MM.1S (cell line): ENCODE data around the gene ALPK3.

Experiments
- DNase-seq: peaks from one replicate; pipeline ENCODE4 v3.0.0-alpha.2; 2015
- H2AFZ ChIP-seq: fragments of 300-600 bp; sonication (generic); 2 replicates; pipeline ENCODE4 v1.6.0; 2016; ENCODE audit warnings: antibody characterized with exemption, low read length
- H3F3A ChIP-seq: fragments of 300-600 bp; sonication (generic); 2 replicates; pipeline ENCODE4 v1.6.1; 2016; ENCODE audit warnings: mild to moderate bottlenecking, antibody characterized with exemption, low read length, moderate library complexity, mixed read lengths; ENCODE audit not compliant: insufficient read depth
- H3K27ac ChIP-seq: fragments of 300-600 bp; sonication (generic); 2 replicates; pipeline ENCODE4 v1.5.1; 2016; ENCODE audit warnings: mild to moderate bottlenecking, low read length
- H3K27me3 ChIP-seq: fragments of 300-600 bp; sonication (generic); replicated peaks from 2 replicates; pipeline ENCODE4 v1.6.0; 2016; ENCODE audit warnings: low read length; ENCODE audit not compliant: insufficient read depth
- H3K36me3 ChIP-seq: fragments of 300-600 bp; sonication (generic); replicated peaks from 2 replicates; pipeline ENCODE4 v1.6.1; 2016; ENCODE audit warnings: mild to moderate bottlenecking, low read length, mixed read lengths; ENCODE audit not compliant: insufficient read depth
- H3K4me1 ChIP-seq: fragments of 300-600 bp; sonication (generic); 2 replicates; pipeline ENCODE4 v1.6.1; 2016; ENCODE audit warnings: low read length, mixed read lengths
- H3K4me2 ChIP-seq: fragments of 300-600 bp; sonication (generic); 2 replicates; pipeline ENCODE4 v1.6.0; 2016; ENCODE audit warnings: low read depth, low read length
- H3K4me3 ChIP-seq: fragments of 300-600 bp; sonication (generic); 2 replicates; pipeline ENCODE4 v1.5.1; 2016; ENCODE audit warnings: low read length, mixed read lengths
- H3K79me2 ChIP-seq: fragments of 300-600 bp; sonication (generic); 2 replicates; pipeline ENCODE4 v1.6.1; 2016; ENCODE audit warnings: mixed run types, low read length, mixed read lengths
- H3K9ac ChIP-seq: fragments of 300-600 bp; sonication (generic); 2 replicates; pipeline ENCODE4 v1.6.1; 2016; ENCODE audit warnings: low read length, mixed read lengths
- H3K9me2 ChIP-seq: fragments of 300-600 bp; sonication (generic); replicated peaks from 2 replicates; pipeline ENCODE4 v1.6.1; 2016; ENCODE audit warnings: mild to moderate bottlenecking, low read length, mixed read lengths; ENCODE audit not compliant: insufficient read depth
- H3K9me3 ChIP-seq: fragments of 300-600 bp; sonication (generic); replicated peaks from 2 replicates; pipeline ENCODE4 v1.6.1; 2016; ENCODE audit warnings: mild to moderate bottlenecking, low read length, mixed read lengths; ENCODE audit not compliant: insufficient read depth
- H4K20me1 ChIP-seq: fragments of 300-600 bp; sonication (generic); 2 replicates; pipeline ENCODE4 v1.6.1; 2016; ENCODE audit warnings: mild to moderate bottlenecking, low read length, moderate library complexity, mixed read lengths; ENCODE audit not compliant: insufficient read depth
- CTCF ChIP-seq: fragments of 300-600 bp; sonication (generic); IDR thresholded peaks from 2 replicates; pipeline ENCODE4 v1.5.1; 2016; ENCODE audit warnings: antibody characterized with exemption, low read length, mixed read lengths
- EZH2 ChIP-seq: fragments of 300-600 bp; sonication (generic); optimal IDR thresholded peaks from 2 replicates; pipeline ENCODE3; 2017; ENCODE audit warnings: low read depth, mild to moderate bottlenecking, antibody characterized with exemption, low read length, mixed read lengths
- EZH2phosphoT487 ChIP-seq: fragments of 300-600 bp; sonication (generic); IDR thresholded peaks from 2 replicates; pipeline ENCODE4 v1.6.1; 2018; ENCODE audit warnings: antibody characterized with exemption, low read length

The ALPK3 gene

DNA sequence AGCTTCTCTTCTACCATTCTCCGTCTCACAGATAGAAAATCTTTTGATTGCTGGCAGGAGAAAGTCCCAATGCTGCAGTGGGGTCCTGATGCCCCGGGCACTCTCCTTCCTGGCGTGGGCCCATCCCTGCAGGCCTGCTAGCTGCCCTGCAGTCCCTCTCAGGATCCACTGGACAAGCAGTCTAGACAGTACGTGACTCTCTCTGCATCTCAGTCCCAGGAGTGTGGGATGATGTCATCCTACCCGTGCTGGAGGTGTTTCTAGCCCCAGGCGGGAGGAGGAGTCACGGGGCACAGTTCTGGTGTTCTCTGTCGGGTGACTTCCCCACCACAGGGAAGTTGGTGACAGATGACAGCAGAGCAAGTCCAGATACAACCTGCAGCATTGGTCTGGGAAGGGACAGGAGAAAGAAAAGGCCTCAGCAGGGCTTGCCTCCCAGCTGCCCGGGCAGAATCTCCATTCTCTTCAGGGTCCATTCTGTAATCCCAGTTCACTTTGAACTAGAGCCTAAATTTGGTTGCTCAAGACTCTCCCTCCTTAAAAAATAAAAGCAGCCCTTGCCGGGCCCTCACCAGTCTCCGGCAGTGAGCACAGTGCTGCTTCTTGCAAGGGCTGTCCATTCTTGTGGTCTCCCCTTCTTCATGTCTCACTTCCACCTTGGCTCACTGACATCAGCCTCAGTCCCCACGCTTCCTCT, 97.9 kb downstream of the ALPK3 start:
- no peaks in the 10 kb centered on the region for H3K9me2 ChIP-seq
- H3F3A ChIP-seq = no peaks in the 10 kb centered on the region
- no peak overlapping the region for H3K27ac ChIP-seq
- peak overlapping the region; percentile 40; the same call in 1 of the 2 replicates for H3K4me2 ChIP-seq
- no peaks in the 10 kb centered on the region for H4K20me1 ChIP-seq
- H3K79me2 ChIP-seq = no peaks in the 10 kb centered on the region
- TF ChIP-seq CTCF (no peak), EZH2 (no peak), EZH2phosphoT487 (no peak)
- H2AFZ ChIP-seq = peak overlapping the region; percentile 42
- peaks cover 20% of the 10 kb centered on the region for H3K4me1 ChIP-seq
- DNase-seq = peak; percentile 87
- no peaks in the 10 kb centered on the region for H3K36me3 ChIP-seq
- H3K9ac ChIP-seq = no peak overlapping the region
- no peaks in the 10 kb centered on the region for H3K27me3 ChIP-seq
- H3K9me3 ChIP-seq = no peaks in the 10 kb centered on the region
- H3K4me3 ChIP-seq = no peak overlapping the region

DNA sequence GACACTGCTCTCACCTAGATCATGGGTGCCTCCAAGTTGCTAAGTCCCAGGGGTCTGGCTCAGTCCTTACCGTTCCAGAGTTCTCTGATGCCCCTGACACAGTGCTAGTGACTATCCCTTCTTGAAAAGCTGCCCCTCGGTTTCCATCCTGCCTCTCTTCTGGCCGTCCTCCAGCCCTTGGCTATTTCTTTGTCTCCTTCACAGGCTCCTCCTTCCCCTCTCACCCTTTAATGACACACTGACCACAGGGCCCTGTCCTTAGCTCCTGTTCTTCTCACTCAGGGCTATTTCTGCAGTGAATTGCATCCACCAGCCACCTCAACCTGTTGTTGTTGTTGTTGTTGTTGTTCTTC, 98.4 kb downstream of the ALPK3 start:
- no peak for TF ChIP-seq EZH2
- TF ChIP-seq CTCF = no peak
- TF ChIP-seq EZH2phosphoT487 = no peak

DNA sequence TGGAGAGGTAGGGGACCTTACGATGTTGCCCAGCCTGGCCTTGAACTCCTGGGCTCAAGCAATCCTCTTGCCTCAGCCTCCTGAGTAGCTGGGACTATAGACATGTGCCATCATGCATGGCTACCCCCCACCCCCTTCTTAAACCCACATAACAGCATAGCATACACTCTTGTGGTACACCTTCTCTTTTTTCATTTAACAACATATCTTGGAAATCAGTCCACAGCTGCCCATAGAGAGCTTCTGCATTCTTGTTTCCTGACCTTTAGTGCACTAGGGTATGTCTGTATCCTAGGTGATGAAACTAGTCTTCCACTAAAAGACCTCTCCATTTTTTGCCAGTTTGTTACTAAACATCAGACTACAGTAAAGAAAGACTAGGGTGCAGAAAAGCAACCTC, 100.3 kb downstream of the ALPK3 start:
- H3K79me2 ChIP-seq = no peaks in the 10 kb centered on the region
- no peaks in the 10 kb centered on the region for H3F3A ChIP-seq
- TF ChIP-seq EZH2 (no peak), EZH2phosphoT487 (no peak), CTCF (no peak)
- H2AFZ ChIP-seq = no peak overlapping the region
- H3K4me3 ChIP-seq = no peak overlapping the region
- no peaks in the 10 kb centered on the region for H3K9me3 ChIP-seq
- H3K9me2 ChIP-seq = no peaks in the 10 kb centered on the region
- no peak overlapping the region for H3K27ac ChIP-seq
- no peak for DNase-seq
- no peaks in the 10 kb centered on the region for H3K27me3 ChIP-seq
- no peak overlapping the region for H3K4me2 ChIP-seq
- no peaks in the 10 kb centered on the region for H4K20me1 ChIP-seq
- H3K36me3 ChIP-seq = no peaks in the 10 kb centered on the region
- no peak overlapping the region for H3K9ac ChIP-seq
- peaks cover 16% of the 10 kb centered on the region for H3K4me1 ChIP-seq

More for the DNA sequence above, 98.4 kb downstream of the ALPK3 start:
- Histone ChIP-seq H3F3A (no peaks in the 10 kb centered on the region), H3K9me2 (no peaks in the 10 kb centered on the region), H3K27ac (no peak overlapping the region), H4K20me1 (no peaks in the 10 kb centered on the region), H3K4me3 (no peak overlapping the region), H3K4me2 (no peak overlapping the region), H2AFZ (peak overlapping the region; percentile 42), H3K27me3 (no peaks in the 10 kb centered on the region), H3K4me1 (peaks cover 20% of the 10 kb centered on the region), H3K9me3 (no peaks in the 10 kb centered on the region), H3K79me2 (no peaks in the 10 kb centered on the region), H3K9ac (no peak overlapping the region), H3K36me3 (no peaks in the 10 kb centered on the region)
- no peak for DNase-seq
